GM18951 (cell line): ENCODE results near the gene POLA2.
"Not testable (repeated sequence)": the region's sequence is repeated elsewhere in the genome, so short reads cannot be mapped to it uniquely, and the experiment has no call there.

Source experiments
- POLR2A ChIP-seq: IDR thresholded peaks from 4 replicates; pipeline ENCODE4 v1.6.1; 2011; ENCODE audit warnings: mild to moderate bottlenecking; ENCODE audit not compliant: insufficient read length, insufficient read depth; ENCODE audit errors: extremely low read depth
- in situ Hi-C: fragments of 300-500 bp; cut with MboI; formaldehyde crosslinking; loops from one replicate; pipeline ENCODE4 v1.12.0; 2022; ENCODE audit warnings: low sequenced_read_pairs, mixed read lengths, inconsistent platforms; ENCODE audit not compliant: unreplicated experiment

The POLA2 gene

GRCh38 chr11:65258988-65259387, 2.8 kb upstream of the POLA2 start:
- in situ Hi-C loops = no loop called here
- TF ChIP-seq POLR2A = no peak

- in situ Hi-C loops = no loop called here
- no peak for TF ChIP-seq POLR2A
Observed at GRCh38 chr11:65260302-65260701, 1.5 kb upstream of the POLA2 start.

GRCh38 chr11:65260756-65261590, 789 bp upstream of the POLA2 start:
- no peak for TF ChIP-seq POLR2A
- in situ Hi-C loops = no loop called here

GRCh38 chr11:65262381-65262680, 569 bp downstream of the POLA2 start:
- in situ Hi-C loops = no loop called here
- TF ChIP-seq POLR2A = no peak

GRCh38 chr11:65262776-65263175, 1.0 kb downstream of the POLA2 start:
- TF ChIP-seq POLR2A = no peak
- in situ Hi-C loops = no loop called here

- in situ Hi-C loops = not testable (repeated sequence)
Observed at GRCh38 chr11:65264747-65265146, 3.0 kb downstream of the POLA2 start.

GRCh38 chr11:65266210-65266609, 4.4 kb downstream of the POLA2 start:
- in situ Hi-C loops = no loop called here
- TF ChIP-seq POLR2A = no peak

- TF ChIP-seq POLR2A = no peak
- in situ Hi-C loops = no loop called here
Observed at GRCh38 chr11:65274735-65275682, 13.2 kb downstream of the POLA2 start.

- no peak for TF ChIP-seq POLR2A
- in situ Hi-C loops = no loop called here
Observed at GRCh38 chr11:65275906-65276305, 14.1 kb downstream of the POLA2 start.

- TF ChIP-seq POLR2A = no peak
- in situ Hi-C loops = no loop called here
Observed at GRCh38 chr11:65277631-65278277, 16.0 kb downstream of the POLA2 start.

GRCh38 chr11:65278356-65278755, 16.6 kb downstream of the POLA2 start:
- in situ Hi-C loops = no loop called here

GRCh38 chr11:65279279-65279678, 17.5 kb downstream of the POLA2 start:
- no peak for TF ChIP-seq POLR2A
- in situ Hi-C loops = no loop called here

More at GRCh38 chr11:65278356-65278755, 16.6 kb downstream of the POLA2 start:
- no peak for TF ChIP-seq POLR2A

GRCh38 chr11:65279741-65280440, 18.1 kb downstream of the POLA2 start:
- in situ Hi-C loops = no loop called here
- TF ChIP-seq POLR2A = no peak
